ENCODE data around the gene CNOT3.

CNOT3 gene

DNA sequence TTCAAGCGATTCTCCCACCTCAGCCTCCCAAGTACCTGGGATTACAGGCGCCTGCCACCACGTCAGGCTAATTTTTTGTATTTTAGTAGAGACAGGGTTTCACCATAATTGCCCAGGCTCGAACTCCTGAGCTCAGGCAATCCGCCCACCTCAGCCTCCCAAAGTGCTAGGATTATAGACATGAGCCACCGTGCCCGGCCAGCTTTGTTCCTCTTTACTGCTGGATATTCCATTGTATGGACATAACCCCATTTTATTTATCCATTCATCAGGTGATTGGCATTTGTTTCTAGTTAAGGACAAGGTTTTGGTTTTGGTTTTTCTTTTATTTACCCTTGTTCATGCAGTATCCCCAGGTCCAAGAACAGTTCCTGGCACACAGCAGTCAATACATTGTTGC, 59.0 kb downstream of the CNOT3 start:
- no peak for DNase-seq

DNA sequence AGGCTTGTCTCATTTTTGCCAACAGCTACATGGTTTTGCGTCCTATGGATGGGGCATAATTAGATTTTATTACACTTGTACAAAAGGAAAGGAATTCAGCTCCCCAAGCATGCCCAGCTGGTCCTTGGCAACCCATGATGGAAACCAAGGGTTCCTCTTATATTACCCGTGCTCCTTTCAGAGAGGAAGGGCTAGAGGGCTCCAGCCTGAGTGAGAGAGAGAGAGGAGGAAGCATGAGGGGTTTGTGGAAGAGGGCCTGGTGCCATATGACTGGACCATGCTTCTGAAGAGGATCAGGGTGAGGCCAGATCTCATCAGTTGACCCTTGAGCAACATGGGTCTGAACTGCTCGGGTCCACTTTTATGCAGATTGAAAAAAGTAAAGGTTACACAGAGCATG, 59.6 kb downstream of the CNOT3 start:
- DNase-seq = no peak

DNA sequence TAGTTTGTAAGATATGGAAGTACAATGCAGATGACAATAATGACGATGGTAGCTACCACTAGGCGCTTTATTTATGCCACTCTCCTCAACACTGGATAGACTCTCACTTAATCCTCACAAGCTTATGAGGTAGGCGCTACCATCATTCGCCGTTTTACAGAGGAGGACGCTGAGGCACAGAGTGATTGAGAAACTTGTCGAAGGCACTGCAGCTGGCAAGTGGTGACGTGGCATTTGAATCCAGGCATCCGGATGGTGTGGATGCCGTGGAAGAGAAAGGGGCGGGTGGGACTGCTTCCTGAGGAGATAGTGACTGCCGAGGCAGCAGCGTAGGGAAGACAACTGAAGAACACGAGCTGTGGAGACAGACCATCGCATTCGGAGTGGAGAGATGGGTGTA, 61.8 kb downstream of the CNOT3 start:
- no peak for DNase-seq

GRCh38 chr19:54201172-54201701, 63.7 kb downstream of the CNOT3 start:
- no peak for DNase-seq

- no peak for DNase-seq
Observed at GRCh38 chr19:54201980-54202379, 64.4 kb downstream of the CNOT3 start.

DNA sequence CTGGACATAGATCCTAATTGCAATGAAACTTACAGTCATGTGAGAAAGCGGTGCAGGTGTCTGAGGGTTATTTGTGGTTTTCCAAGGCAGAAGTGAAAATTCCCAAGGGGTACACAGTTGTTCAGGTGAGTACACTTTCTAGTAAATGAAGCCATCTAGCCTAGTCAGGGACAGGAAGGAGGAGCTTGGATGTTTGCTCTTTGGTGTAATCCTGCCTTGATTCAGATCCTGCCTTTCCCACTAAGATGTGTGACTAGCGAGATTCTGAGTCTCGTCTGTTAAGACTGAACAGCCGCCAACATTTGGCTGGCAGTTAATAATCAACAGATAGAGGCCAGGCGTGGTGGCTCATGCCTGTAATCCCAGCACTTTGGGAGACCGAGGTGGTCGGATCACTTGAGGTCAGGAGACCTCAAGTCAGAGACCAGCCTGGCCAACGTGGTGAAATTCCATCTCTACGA, 65.6 kb downstream of the CNOT3 start:
- DNase-seq = no peak

DNA sequence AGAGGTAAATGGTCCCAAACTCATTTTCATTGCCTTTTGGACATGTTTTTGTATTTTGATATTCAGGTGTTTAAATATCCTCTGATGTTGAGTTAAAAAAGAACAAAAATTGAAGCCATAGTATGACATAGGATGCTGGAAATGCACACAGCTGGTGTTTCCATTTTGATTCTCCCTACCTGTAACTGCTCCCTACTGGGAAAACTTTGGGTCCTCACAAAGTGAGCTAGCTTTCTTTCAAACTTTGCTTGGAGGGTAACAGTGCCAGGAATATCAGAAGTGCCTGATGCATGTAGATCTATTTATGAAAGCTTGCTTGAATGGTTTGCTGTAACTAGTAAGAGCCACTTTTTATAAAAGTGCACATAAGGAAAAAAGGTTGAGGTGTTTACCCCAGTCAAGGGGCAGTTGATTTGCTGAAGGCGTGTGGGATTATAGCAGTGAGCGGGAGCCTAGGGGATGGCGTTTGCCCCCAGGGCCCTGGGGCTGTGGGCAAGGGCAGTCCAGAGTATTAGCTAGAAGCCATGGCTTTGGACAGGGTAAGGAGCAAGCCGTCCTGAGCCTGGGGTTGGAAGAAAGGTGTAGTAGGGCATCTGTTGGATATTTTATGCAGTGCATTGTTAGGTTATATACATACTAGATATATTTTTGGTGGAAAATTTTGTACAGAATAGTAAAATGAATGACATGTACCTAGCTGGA, 67.4 kb downstream of the CNOT3 start:
- no peak for DNase-seq

Measured in NCI-H774 (cell line).